ENCODE results near the gene PDLIM7.
A peak's percentile ranks its signal among the peaks of the same experiment; 100 is the strongest.

PDLIM7 gene

GRCh38 chr5:177527595-177527994 is 30.2 kb upstream of the PDLIM7 start:
- WGBS (ENCODE audit: extremely low coverage, insufficient coverage, low lambda C conversion rate), result no CpG with 5 or more reads among the region's 8 CpGs
- H3K56ac ChIP-seq (ENCODE audit: low read length), result no peak overlapping the region
- H3K9ac ChIP-seq (ENCODE audit: low read length), result no peak overlapping the region
- no peaks in the 10 kb centered on the region for H3K27me3 ChIP-seq (ENCODE audit: insufficient read depth, low read length, poor library complexity)
- H3K79me1 ChIP-seq (ENCODE audit: low read length), result no peaks in the 10 kb centered on the region
- no peak overlapping the region for H3K4me3 ChIP-seq (ENCODE audit: low read length)
- no peak overlapping the region for H3K23ac ChIP-seq (ENCODE audit: low read length)
- H2BK5ac ChIP-seq (ENCODE audit: low read length), result no peak overlapping the region
- no peak overlapping the region for H2BK15ac ChIP-seq (replicated peaks; ENCODE audit: low read depth)
- no peak overlapping the region for H2BK120ac ChIP-seq (ENCODE audit: low read depth, low read length)
- H4K5ac ChIP-seq (ENCODE audit: low read length), result no peak overlapping the region
- no peak overlapping the region for H3K4me2 ChIP-seq (ENCODE audit: low read length)
- peaks cover 26% of the 10 kb centered on the region for H3K36me3 ChIP-seq (ENCODE audit: control insufficient read depth, insufficient read depth, low read length)
- H3K79me2 ChIP-seq (ENCODE audit: control insufficient read depth, insufficient read depth, low read length), result no peaks in the 10 kb centered on the region
- H4K8ac ChIP-seq (ENCODE audit: low read depth, low read length), result no peak overlapping the region
- no peak for DNase-seq
- H3K4ac ChIP-seq (ENCODE audit: low read depth, low read length), result no peak overlapping the region
- no peak overlapping the region for H3K18ac ChIP-seq (ENCODE audit: low read length)
- H3K4me1 ChIP-seq (ENCODE audit: control insufficient read depth, low read depth, low read length), result no peaks in the 10 kb centered on the region
- no peak overlapping the region for H3K27ac ChIP-seq (ENCODE audit: low read depth, low read length)
- no peak overlapping the region for H2AK5ac ChIP-seq (ENCODE audit: low read length)

GRCh38 chr5:177526791-177527190 is 29.4 kb upstream of the PDLIM7 start:
- no peak overlapping the region for H2BK120ac ChIP-seq (ENCODE audit: low read depth, low read length)
- no peak overlapping the region for H3K56ac ChIP-seq (ENCODE audit: low read length)
- no peak overlapping the region for H3K4ac ChIP-seq (ENCODE audit: low read depth, low read length)
- H3K9ac ChIP-seq (ENCODE audit: low read length), result no peak overlapping the region
- H3K79me1 ChIP-seq (ENCODE audit: low read length), result no peaks in the 10 kb centered on the region
- no peaks in the 10 kb centered on the region for H3K79me2 ChIP-seq (ENCODE audit: control insufficient read depth, insufficient read depth, low read length)
- no peak overlapping the region for H2BK5ac ChIP-seq (ENCODE audit: low read length)
- no CpG with 5 or more reads among the region's 6 CpGs for WGBS (ENCODE audit: extremely low coverage, insufficient coverage, low lambda C conversion rate)
- H3K4me1 ChIP-seq (ENCODE audit: control insufficient read depth, low read depth, low read length), result no peaks in the 10 kb centered on the region
- H3K27ac ChIP-seq (ENCODE audit: low read depth, low read length), result no peak overlapping the region
- no peak overlapping the region for H4K5ac ChIP-seq (ENCODE audit: low read length)
- peaks cover 24% of the 10 kb centered on the region for H3K36me3 ChIP-seq (ENCODE audit: control insufficient read depth, insufficient read depth, low read length)
- no peak overlapping the region for H3K18ac ChIP-seq (ENCODE audit: low read length)
- no peak overlapping the region for H3K23ac ChIP-seq (ENCODE audit: low read length)
- H3K4me2 ChIP-seq (ENCODE audit: low read length), result no peak overlapping the region
- H3K27me3 ChIP-seq (ENCODE audit: insufficient read depth, low read length, poor library complexity), result no peaks in the 10 kb centered on the region
- no peak for DNase-seq
- H3K4me3 ChIP-seq (ENCODE audit: low read length), result no peak overlapping the region
- H2AK5ac ChIP-seq (ENCODE audit: low read length), result no peak overlapping the region
- H2BK15ac ChIP-seq (replicated peaks; ENCODE audit: low read depth), result no peak overlapping the region
- H4K8ac ChIP-seq (ENCODE audit: low read depth, low read length), result no peak overlapping the region

GRCh38 chr5:177526191-177526590 is 28.8 kb upstream of the PDLIM7 start:
- Histone ChIP-seq H2BK5ac (ENCODE audit: low read length) (no peak overlapping the region), H2BK120ac (ENCODE audit: low read depth, low read length) (no peak overlapping the region), H3K27me3 (ENCODE audit: insufficient read depth, low read length, poor library complexity) (no peaks in the 10 kb centered on the region), H3K23ac (ENCODE audit: low read length) (no peak overlapping the region), H2AK5ac (ENCODE audit: low read length) (no peak overlapping the region), H3K18ac (ENCODE audit: low read length) (no peak overlapping the region), H3K9ac (ENCODE audit: low read length) (no peak overlapping the region), H2BK15ac (replicated peaks; ENCODE audit: low read depth) (no peak overlapping the region), H4K5ac (ENCODE audit: low read length) (no peak overlapping the region), H4K8ac (ENCODE audit: low read depth, low read length) (no peak overlapping the region), H3K4me3 (ENCODE audit: low read length) (no peak overlapping the region), H3K27ac (ENCODE audit: low read depth, low read length) (no peak overlapping the region), H3K4ac (ENCODE audit: low read depth, low read length) (no peak overlapping the region), H3K4me2 (ENCODE audit: low read length) (no peak overlapping the region), H3K4me1 (ENCODE audit: control insufficient read depth, low read depth, low read length) (no peaks in the 10 kb centered on the region), H3K79me1 (ENCODE audit: low read length) (no peaks in the 10 kb centered on the region), H3K56ac (ENCODE audit: low read length) (no peak overlapping the region), H3K79me2 (ENCODE audit: control insufficient read depth, insufficient read depth, low read length) (no peaks in the 10 kb centered on the region), H3K36me3 (ENCODE audit: control insufficient read depth, insufficient read depth, low read length) (peaks cover 23% of the 10 kb centered on the region)
- no CpG with 5 or more reads among the region's 4 CpGs for WGBS (ENCODE audit: extremely low coverage, insufficient coverage, low lambda C conversion rate)
- DNase-seq, result no peak

- H2AK5ac ChIP-seq (ENCODE audit: low read length), result no peak overlapping the region
- no peak overlapping the region for H3K56ac ChIP-seq (ENCODE audit: low read length)
Measured at GRCh38 chr5:177524941-177525655, 27.7 kb upstream of the PDLIM7 start.

GRCh38 chr5:177524539-177524900 is 27.1 kb upstream of the PDLIM7 start:
- Histone ChIP-seq H2BK120ac (ENCODE audit: low read depth, low read length) (no peak overlapping the region), H4K5ac (ENCODE audit: low read length) (no peak overlapping the region), H3K9ac (ENCODE audit: low read length) (no peak overlapping the region), H3K23ac (ENCODE audit: low read length) (no peak overlapping the region), H3K79me2 (ENCODE audit: control insufficient read depth, insufficient read depth, low read length) (no peaks in the 10 kb centered on the region), H2BK5ac (ENCODE audit: low read length) (no peak overlapping the region), H4K8ac (ENCODE audit: low read depth, low read length) (no peak overlapping the region), H3K4me2 (ENCODE audit: low read length) (no peak overlapping the region), H3K4me1 (ENCODE audit: control insufficient read depth, low read depth, low read length) (no peaks in the 10 kb centered on the region), H2BK15ac (replicated peaks; ENCODE audit: low read depth) (no peak overlapping the region), H3K56ac (ENCODE audit: low read length) (no peak overlapping the region), H3K79me1 (ENCODE audit: low read length) (no peaks in the 10 kb centered on the region), H2AK5ac (ENCODE audit: low read length) (no peak overlapping the region), H3K27me3 (ENCODE audit: insufficient read depth, low read length, poor library complexity) (no peaks in the 10 kb centered on the region), H3K18ac (ENCODE audit: low read length) (no peak overlapping the region), H3K4me3 (ENCODE audit: low read length) (no peak overlapping the region), H3K4ac (ENCODE audit: low read depth, low read length) (no peak overlapping the region), H3K27ac (ENCODE audit: low read depth, low read length) (no peak overlapping the region), H3K36me3 (ENCODE audit: control insufficient read depth, insufficient read depth, low read length) (peaks cover 25% of the 10 kb centered on the region)
- DNase-seq, result no peak
- WGBS (ENCODE audit: extremely low coverage, insufficient coverage, low lambda C conversion rate), result no CpG with 5 or more reads among the region's 12 CpGs

More at GRCh38 chr5:177524941-177525655, 27.7 kb upstream of the PDLIM7 start:
- no CpG with 5 or more reads among the region's 10 CpGs for WGBS (ENCODE audit: extremely low coverage, insufficient coverage, low lambda C conversion rate)
- no peak overlapping the region for H2BK15ac ChIP-seq (replicated peaks; ENCODE audit: low read depth)
- H4K5ac ChIP-seq (ENCODE audit: low read length), result no peak overlapping the region
- peak; percentile 33 for DNase-seq
- no peak overlapping the region for H3K4me3 ChIP-seq (ENCODE audit: low read length)
- H3K36me3 ChIP-seq (ENCODE audit: control insufficient read depth, insufficient read depth, low read length), result peaks cover 23% of the 10 kb centered on the region
- no peaks in the 10 kb centered on the region for H3K79me2 ChIP-seq (ENCODE audit: control insufficient read depth, insufficient read depth, low read length)
- H3K4ac ChIP-seq (ENCODE audit: low read depth, low read length), result no peak overlapping the region
- H3K4me1 ChIP-seq (ENCODE audit: control insufficient read depth, low read depth, low read length), result no peaks in the 10 kb centered on the region
- no peak overlapping the region for H3K18ac ChIP-seq (ENCODE audit: low read length)
- H3K27ac ChIP-seq (ENCODE audit: low read depth, low read length), result no peak overlapping the region
- H2BK5ac ChIP-seq (ENCODE audit: low read length), result no peak overlapping the region
- H3K9ac ChIP-seq (ENCODE audit: low read length), result no peak overlapping the region
- no peak overlapping the region for H3K23ac ChIP-seq (ENCODE audit: low read length)
- no peaks in the 10 kb centered on the region for H3K27me3 ChIP-seq (ENCODE audit: insufficient read depth, low read length, poor library complexity)
- no peaks in the 10 kb centered on the region for H3K79me1 ChIP-seq (ENCODE audit: low read length)
- no peak overlapping the region for H2BK120ac ChIP-seq (ENCODE audit: low read depth, low read length)
- no peak overlapping the region for H3K4me2 ChIP-seq (ENCODE audit: low read length)
- H4K8ac ChIP-seq (ENCODE audit: low read depth, low read length), result no peak overlapping the region
